Putamen (tissue), 1 donor: ENCODE results near the gene MCRS1.
A peak's percentile ranks its signal among the peaks of the same experiment; 100 is the strongest.
"Not testable (repeated sequence)": the region's sequence is repeated elsewhere in the genome, so short reads cannot be mapped to it uniquely, and the experiment has no call there.

ENCODE experiments used
- DNase-seq: peaks from one replicate; pipeline ENCODE4 v3.0.0-alpha.2; 2016; ENCODE audit warnings: low spot score

MCRS1 gene

GRCh38 chr12:49541140-49541861, 26.6 kb downstream of the MCRS1 start:
- DNase-seq: no peak

- no peak for DNase-seq
These were observed 27.5 kb downstream of the MCRS1 start for GRCh38 chr12:49540229-49541139.

DNA sequence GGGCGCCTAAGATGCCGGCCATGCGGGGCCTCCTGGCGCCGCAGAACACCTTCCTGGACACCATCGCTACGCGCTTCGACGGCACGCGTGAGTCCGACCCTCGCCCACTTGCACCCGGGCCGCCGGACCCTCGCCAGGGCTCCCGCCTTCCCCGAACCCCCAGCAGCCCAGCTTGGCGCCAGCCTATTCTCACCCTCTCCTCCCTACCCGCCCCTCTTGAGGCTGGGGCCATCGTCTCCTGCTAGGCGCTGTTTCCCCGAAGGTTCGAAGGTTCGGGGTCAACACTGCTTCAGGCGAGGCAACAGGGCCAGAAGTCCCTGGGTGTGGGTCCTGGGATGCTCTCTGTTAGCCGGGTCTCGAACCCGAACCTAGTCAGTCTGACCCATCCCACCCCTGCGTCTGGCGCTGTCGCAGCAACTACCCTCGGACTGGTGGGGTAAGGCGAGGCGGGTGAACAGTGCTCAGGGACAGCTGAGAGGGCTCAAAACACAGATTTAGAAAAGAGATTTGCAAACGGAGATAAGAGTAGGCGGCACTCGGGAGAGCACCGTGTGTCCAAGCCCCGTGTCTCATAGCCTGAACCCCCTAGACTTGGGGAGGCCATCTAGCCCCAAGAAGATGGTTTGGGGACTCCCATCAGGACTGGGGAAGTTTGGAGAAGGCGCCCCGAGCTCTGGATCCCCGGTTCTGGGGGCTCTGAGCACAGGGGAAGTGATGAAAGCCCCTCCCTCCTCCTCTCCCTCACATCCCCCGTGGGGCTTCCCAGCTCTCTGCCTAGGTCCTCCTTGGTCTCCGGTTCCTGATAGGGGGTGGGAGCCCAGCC, 28.3 kb downstream of the MCRS1 start:
- no peak for DNase-seq

- DNase-seq: peak; percentile 77
These were observed 29.2 kb downstream of the MCRS1 start, which contains the start of gene KCNH3 for GRCh38 chr12:49538510-49539403. Gene KCNH3 (plus strand): TSS chr12:49539030. CDS start chr12:49539417, 387 bp downstream.

- peak; percentile 47 for DNase-seq
These were observed 30.0 kb downstream of the MCRS1 start for GRCh38 chr12:49537752-49538509.

GRCh38 chr12:49537231-49537751, 30.7 kb downstream of the MCRS1 start:
- no peak for DNase-seq

GRCh38 chr12:49536526-49537071, 31.3 kb downstream of the MCRS1 start:
- DNase-seq: no peak

GRCh38 chr12:49535921-49536525, 31.9 kb downstream of the MCRS1 start:
- DNase-seq: no peak

DNA sequence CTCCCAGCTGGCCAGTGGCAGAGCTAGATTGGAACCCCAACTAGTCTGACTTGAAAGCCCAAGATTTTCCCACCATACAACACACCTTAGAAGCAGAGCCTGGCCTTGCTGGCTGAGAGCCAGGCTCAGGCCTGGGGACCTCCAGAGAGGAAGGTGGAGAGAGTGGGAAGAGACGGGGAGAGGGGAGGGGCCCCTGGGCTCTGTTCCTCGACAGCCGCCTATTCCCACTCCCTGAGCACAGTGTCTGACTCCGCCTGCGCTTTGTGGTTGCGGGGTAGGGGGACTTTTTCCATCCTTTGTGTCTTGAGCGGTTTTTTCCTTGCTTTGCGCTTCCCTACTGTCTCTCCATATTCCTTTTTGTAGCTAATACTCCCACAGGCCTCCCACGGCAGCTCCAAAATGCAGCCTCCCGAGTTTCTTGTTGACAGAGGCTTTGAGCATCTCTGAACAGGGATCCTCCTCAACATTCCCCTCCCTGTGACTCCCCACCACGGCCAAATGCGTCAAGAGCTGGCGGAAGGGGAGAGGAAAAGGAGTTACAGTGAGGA, 33.1 kb downstream of the MCRS1 start:
- DNase-seq: no peak

- DNase-seq: not testable (repeated sequence)
These were observed 33.8 kb downstream of the MCRS1 start for GRCh38 chr12:49534122-49534521.

DNA sequence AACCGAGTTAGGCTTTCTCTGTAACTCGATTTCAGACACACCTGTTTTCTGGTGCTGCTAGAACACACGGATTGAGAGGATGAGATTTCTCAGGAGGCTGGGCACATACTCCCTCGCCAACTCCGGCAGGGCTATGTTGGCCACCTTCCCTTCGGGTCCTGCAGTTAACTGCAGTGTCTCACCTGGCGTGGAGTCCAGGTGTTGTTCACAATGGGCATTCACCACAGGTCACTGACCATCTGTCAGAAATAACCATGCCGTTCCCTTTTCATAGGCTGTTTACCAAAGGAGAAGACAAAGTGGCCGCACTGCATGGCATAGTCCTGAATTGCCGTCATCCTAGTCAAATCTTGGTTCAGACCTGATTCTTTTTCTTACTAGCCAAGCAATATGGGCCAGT, 34.6 kb downstream of the MCRS1 start:
- no peak for DNase-seq

- no peak for DNase-seq
These were observed 36.2 kb downstream of the MCRS1 start for GRCh38 chr12:49531745-49532144.

GRCh38 chr12:49529414-49529813, 38.5 kb downstream of the MCRS1 start:
- no peak for DNase-seq

DNA sequence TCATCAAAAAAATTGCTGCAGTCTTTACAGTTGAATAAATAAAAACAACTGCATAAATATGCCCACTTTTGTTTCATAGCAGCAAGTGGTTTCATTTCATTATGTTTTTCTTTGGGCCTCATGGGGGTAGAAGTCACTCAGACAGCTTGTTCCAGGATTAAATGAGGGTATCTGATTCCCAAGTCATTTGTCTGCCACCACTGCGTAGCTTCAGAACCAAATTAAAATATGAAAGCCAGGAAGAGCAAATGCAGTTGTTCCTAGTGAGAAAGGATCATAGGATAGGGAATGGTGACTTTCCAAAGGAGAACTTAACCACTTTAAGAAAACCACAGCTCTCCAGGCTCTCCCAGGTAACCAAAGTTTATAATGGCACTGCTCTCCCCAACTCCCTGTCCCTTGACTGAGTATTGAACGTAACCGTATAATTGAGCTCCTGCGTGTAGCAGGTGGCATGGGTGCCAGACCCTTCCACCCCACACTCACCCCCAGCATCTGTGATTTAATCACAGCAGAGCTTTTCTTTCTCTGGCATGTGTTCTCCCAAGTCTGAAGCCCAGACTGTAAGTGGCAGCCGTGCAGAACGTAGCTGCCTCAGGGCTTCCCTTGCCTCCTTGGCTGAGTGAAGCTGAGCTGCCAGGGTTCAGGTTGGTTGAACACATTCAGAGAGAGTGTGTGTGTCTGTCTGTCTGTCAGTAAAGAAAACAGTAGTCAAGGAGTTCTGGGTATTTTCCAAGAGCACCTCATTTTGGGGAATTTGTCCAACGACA, 40.4 kb downstream of the MCRS1 start:
- no peak for DNase-seq

- no peak for DNase-seq
These were observed 42.0 kb downstream of the MCRS1 start for GRCh38 chr12:49525942-49526341.

DNA sequence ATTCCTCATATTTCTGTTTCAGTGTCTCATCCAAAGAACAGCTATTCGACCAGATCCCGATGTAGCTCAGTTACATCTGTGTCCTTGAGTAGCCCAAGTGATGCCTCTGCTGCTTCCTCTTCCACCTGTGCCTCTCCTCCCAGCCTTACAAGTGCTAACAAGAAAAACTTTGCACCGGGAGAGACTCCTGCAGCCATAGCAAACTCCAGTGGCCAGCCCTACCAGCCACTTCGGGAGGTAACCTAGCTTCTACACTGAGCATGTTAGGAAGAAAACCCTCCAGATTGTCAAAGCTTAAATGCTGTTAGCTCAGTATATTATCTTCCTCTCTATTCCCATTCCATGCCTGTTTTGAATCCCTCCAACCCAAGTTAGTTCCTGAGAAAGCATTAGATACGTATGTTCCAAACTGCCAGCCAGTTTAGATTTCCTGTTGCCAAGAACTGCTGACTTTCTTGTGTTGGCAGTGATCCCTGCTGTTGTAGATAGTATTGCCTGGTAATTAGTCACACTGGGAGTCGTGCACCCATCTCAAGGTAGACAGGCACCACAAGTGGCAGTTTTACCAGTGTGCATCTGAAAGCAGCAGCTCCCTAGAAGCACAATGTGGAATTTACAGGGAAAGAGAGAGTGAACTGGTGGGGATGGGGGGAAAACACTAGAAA, 43.1 kb downstream of the MCRS1 start:
- no peak for DNase-seq

- DNase-seq: peak; percentile 61
These were observed 46.6 kb downstream of the MCRS1 start for GRCh38 chr12:49521389-49521788.

- no peak for DNase-seq
These were observed 48.4 kb downstream of the MCRS1 start for GRCh38 chr12:49519574-49519936.
